NCI-H2227 treated with DMSO at 0.1 percent for 48 hours (cell line): ENCODE data around the gene STIMATE.

Experiments
- DNase-seq: peaks from one replicate; lab custom pipeline; 2025; lab: John Stamatoyannopoulos, UW

The STIMATE gene

GRCh38 chr3:52791366-52791765 is 106.0 kb downstream of the STIMATE start:
- no peak for DNase-seq

- no peak for DNase-seq
These were observed 106.6 kb downstream of the STIMATE start for GRCh38 chr3:52790741-52791140.

DNA sequence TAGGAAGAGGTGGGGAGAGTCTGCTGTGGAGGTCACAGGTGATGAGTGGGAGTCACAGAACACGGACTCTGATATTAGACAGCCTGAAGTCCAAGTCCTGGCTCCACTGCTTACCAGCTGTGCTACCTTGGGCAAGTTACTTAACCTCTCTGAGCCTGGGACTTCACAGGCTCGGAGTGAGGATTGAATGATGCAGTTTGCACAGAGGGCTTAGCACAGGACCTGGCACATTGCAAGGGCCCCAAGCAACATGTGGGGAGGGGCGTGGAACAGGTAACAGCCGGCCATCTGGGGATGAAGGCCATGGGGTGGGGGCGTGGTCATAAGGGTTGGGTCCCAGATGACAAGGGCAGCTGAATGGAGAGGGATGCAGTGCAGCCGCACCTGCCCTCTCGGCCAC is 107.0 kb downstream of the STIMATE start:
- DNase-seq = no peak

DNA sequence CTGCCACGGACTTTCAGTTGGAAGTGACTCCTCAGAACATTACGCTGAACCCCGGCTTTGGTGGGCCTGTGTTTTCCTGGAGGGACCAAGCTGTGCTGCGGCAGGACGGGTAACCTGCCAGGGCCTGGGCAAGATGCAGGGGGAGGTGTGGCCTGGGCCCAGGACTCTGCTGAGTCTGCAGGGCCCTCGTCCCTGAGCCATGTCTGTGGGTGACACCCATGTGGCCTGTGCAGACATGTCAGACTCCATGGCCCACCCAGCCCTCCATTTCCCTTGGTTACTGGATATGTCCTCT is 107.7 kb downstream of the STIMATE start:
- DNase-seq = no peak

GRCh38 chr3:52788890-52789745 is 108.2 kb downstream of the STIMATE start:
- DNase-seq = no peak

- DNase-seq = no peak
These were observed 109.4 kb downstream of the STIMATE start for GRCh38 chr3:52787672-52788625.

GRCh38 chr3:52787246-52787645 is 110.1 kb downstream of the STIMATE start:
- no peak for DNase-seq
